WTC11 (cell line): ENCODE measurements around the gene PLXNC1. TPM values are rescaled to one million over a fixed set of nuclear protein-coding genes. Genes with fewer than 3 reads are reported as not detected.
"Not testable (repeated sequence)": the region's sequence is repeated elsewhere in the genome, so short reads cannot be mapped to it uniquely, and the experiment has no call there.

Experiments
- ATAC-seq: fragments of 200-7000 bp; cut with Tn5 transposase; 2 replicates; pipeline ENCODE4 v1.10.0; 2021; ENCODE audit warnings: mild to moderate bottlenecking, moderate library complexity
- CTCF ChIA-PET: fragments of 300-600 bp; sonication (Branson Sonifier 250); formaldehyde crosslinking; loops from one replicate; lab custom pipeline; 2021; ENCODE audit warnings: antibody characterized with exemption; lab: Charles Lee
- POLR2A ChIA-PET: fragments of 350-600 bp; sonication (Branson Sonifier 250); formaldehyde crosslinking; loops from one replicate; lab custom pipeline; 2021; ENCODE audit warnings: antibody characterized with exemption; lab: Charles Lee
- DNase-seq: peaks from one replicate; pipeline ENCODE4 v3.0.0; 2021; ENCODE audit warnings: low spot score
- H3K27ac Mint-ChIP-seq: 2 replicates; pipeline ENCODE4 v1.8.0; 2021; ENCODE audit warnings: mixed read lengths
- H3K27me3 Mint-ChIP-seq: 2 replicates; pipeline ENCODE4 v1.8.0; 2021; ENCODE audit warnings: low read depth, mild to moderate bottlenecking, moderate library complexity, mixed read lengths
- H3K36me3 Mint-ChIP-seq: 2 replicates; pipeline ENCODE4 v1.8.0; 2021; ENCODE audit warnings: mixed read lengths
- H3K4me1 Mint-ChIP-seq: 2 replicates; pipeline ENCODE4 v1.8.0; 2022; ENCODE audit warnings: mixed read lengths
- H3K4me3 Mint-ChIP-seq: 2 replicates; pipeline ENCODE4 v1.8.0; 2021; ENCODE audit warnings: mild to moderate bottlenecking, moderate library complexity, mixed read lengths
- H3K9me3 Mint-ChIP-seq: 2 replicates; pipeline ENCODE4 v1.8.0; 2021; ENCODE audit warnings: mixed read lengths
- ATF1 ChIP-seq: sonication (generic); formaldehyde crosslinking; IDR thresholded peaks from 2 replicates; pipeline ENCODE4 v1.8.1; 2023; ENCODE audit warnings: mild to moderate bottlenecking, moderate library complexity, missing genetic modification reagents
- ELF4 ChIP-seq: sonication (generic); formaldehyde crosslinking; IDR thresholded peaks from 2 replicates; pipeline ENCODE4 v1.8.1; 2022; ENCODE audit warnings: low read depth, mild to moderate bottlenecking, moderate library complexity, missing genetic modification reagents
- PRDM15 ChIP-seq: sonication (generic); formaldehyde crosslinking; IDR thresholded peaks from 2 replicates; pipeline ENCODE4 v1.8.0; 2022; ENCODE audit warnings: missing genetic modification reagents
- PREB ChIP-seq: sonication (generic); formaldehyde crosslinking; IDR thresholded peaks from 2 replicates; pipeline ENCODE4 v1.8.1; 2022; ENCODE audit warnings: mild to moderate bottlenecking, missing genetic modification reagents, moderate library complexity, borderline replicate concordance
- SOX15 ChIP-seq: fragments of 250-450 bp; sonication (Bioruptor Pico); IDR thresholded peaks from 2 replicates; pipeline ENCODE4 v1.9.0; 2021; ENCODE audit warnings: mild to moderate bottlenecking
- ZBTB21 ChIP-seq: sonication (generic); formaldehyde crosslinking; IDR thresholded peaks from 2 replicates; pipeline ENCODE4 v1.8.1; 2023; ENCODE audit warnings: mild to moderate bottlenecking, missing genetic modification reagents, borderline replicate concordance
- ZNF219 ChIP-seq: sonication (generic); formaldehyde crosslinking; IDR thresholded peaks from 2 replicates; pipeline ENCODE4 v1.8.0; 2023; ENCODE audit warnings: missing genetic modification reagents, mild to moderate bottlenecking, borderline replicate concordance
- ZNF423 ChIP-seq: fragments of 250-450 bp; sonication (Bioruptor Pico); IDR thresholded peaks from 2 replicates; pipeline ENCODE4 v2.1.2; 2022; ENCODE audit warnings: mild to moderate bottlenecking, moderate library complexity
- total RNA-seq: library from RNA; stranded (reverse); gene quantifications from 3 replicates; pipeline ENCODE4 v1.2.3, GENCODE V29; 2021
- TF ChIP-seq, protein P1 (sequence below): sonication (generic); formaldehyde crosslinking; IDR thresholded peaks from 2 replicates; pipeline ENCODE4 v1.8.0; 2022; ENCODE audit warnings: mild to moderate bottlenecking, missing genetic modification reagents
- TF ChIP-seq, protein P2 (sequence below): fragments of 200-600 bp; IDR thresholded peaks from 2 replicates; pipeline ENCODE4 v1.8.0; 2022; ENCODE audit warnings: antibody characterized with exemption
- TF ChIP-seq, protein P3 (sequence below): sonication (generic); formaldehyde crosslinking; IDR thresholded peaks from 2 replicates; pipeline ENCODE4 v1.8.1; 2022; ENCODE audit warnings: low read depth, mild to moderate bottlenecking, moderate library complexity, missing genetic modification reagents, borderline replicate concordance

PLXNC1 gene
- total RNA-seq, 1 experiment from 2014 or later, result 3.1 TPM

DNA sequence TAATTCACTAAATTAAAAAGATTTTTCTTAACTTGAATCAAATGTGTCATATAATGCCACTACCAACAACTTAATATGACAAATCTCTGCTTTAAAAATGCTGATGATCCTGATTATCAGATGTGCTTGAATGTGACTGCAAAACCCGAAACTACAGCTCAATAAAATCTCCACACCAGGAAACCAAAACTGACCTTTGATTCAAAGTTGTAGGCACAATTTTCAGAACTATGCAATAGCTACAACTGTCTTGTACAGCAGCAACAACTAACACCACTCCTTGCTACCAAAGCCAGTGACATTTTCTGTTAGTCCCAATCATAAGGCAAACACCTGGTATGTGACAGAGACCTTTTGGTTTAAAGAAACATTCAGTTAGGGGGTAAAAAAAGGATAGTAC is 164.0 kb downstream of the PLXNC1 start (continued):
- no peak for TF ChIP-seq PRDM15
- TF ChIP-seq, protein P1, sequence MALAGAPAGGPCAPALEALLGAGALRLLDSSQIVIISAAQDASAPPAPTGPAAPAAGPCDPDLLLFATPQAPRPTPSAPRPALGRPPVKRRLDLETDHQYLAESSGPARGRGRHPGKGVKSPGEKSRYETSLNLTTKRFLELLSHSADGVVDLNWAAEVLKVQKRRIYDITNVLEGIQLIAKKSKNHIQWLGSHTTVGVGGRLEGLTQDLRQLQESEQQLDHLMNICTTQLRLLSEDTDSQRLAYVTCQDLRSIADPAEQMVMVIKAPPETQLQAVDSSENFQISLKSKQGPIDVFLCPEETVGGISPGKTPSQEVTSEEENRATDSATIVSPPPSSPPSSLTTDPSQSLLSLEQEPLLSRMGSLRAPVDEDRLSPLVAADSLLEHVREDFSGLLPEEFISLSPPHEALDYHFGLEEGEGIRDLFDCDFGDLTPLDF (CRISPR knock-in tag), result no peak
- TF ChIP-seq PREB (CRISPR knock-in tag), result no peak
- TF ChIP-seq ZNF423 (CRISPR knock-in tag), result no peak
- no peak for TF ChIP-seq ELF4 (CRISPR knock-in tag)
- no peak for TF ChIP-seq ATF1
- TF ChIP-seq ZBTB21, result no peak
- no peak for TF ChIP-seq SOX15 (CRISPR knock-in tag)
- TF ChIP-seq, protein P2, sequence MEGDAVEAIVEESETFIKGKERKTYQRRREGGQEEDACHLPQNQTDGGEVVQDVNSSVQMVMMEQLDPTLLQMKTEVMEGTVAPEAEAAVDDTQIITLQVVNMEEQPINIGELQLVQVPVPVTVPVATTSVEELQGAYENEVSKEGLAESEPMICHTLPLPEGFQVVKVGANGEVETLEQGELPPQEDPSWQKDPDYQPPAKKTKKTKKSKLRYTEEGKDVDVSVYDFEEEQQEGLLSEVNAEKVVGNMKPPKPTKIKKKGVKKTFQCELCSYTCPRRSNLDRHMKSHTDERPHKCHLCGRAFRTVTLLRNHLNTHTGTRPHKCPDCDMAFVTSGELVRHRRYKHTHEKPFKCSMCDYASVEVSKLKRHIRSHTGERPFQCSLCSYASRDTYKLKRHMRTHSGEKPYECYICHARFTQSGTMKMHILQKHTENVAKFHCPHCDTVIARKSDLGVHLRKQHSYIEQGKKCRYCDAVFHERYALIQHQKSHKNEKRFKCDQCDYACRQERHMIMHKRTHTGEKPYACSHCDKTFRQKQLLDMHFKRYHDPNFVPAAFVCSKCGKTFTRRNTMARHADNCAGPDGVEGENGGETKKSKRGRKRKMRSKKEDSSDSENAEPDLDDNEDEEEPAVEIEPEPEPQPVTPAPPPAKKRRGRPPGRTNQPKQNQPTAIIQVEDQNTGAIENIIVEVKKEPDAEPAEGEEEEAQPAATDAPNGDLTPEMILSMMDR, result no peak

GRCh38 chr12:94316600-94316999 is 168.2 kb downstream of the PLXNC1 start:
- DNase-seq, H3K27me3 Mint-ChIP-seq, CTCF ChIA-PET, H3K27ac Mint-ChIP-seq, H3K4me1 Mint-ChIP-seq, H3K4me3 Mint-ChIP-seq, POLR2A ChIA-PET, ATAC-seq: not testable (repeated sequence)
- Mint-ChIP-seq H3K9me3 (peaks cover 54% of the 10 kb centered on the region), H3K36me3 (peaks cover 58% of the 10 kb centered on the region)

- no peak overlapping the region for H3K27ac Mint-ChIP-seq
- CTCF ChIA-PET, result no interaction called here
- TF ChIP-seq, protein P3, sequence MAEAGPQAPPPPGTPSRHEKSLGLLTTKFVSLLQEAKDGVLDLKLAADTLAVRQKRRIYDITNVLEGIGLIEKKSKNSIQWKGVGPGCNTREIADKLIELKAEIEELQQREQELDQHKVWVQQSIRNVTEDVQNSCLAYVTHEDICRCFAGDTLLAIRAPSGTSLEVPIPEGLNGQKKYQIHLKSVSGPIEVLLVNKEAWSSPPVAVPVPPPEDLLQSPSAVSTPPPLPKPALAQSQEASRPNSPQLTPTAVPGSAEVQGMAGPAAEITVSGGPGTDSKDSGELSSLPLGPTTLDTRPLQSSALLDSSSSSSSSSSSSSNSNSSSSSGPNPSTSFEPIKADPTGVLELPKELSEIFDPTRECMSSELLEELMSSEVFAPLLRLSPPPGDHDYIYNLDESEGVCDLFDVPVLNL (CRISPR knock-in tag), result no peak
- TF ChIP-seq ZNF219 (CRISPR knock-in tag), result no peak
- TF ChIP-seq, protein P2, result no peak
- TF ChIP-seq, all 79 proteins: peak for 0
- Mint-ChIP-seq H3K36me3 (peaks cover 66% of the 10 kb centered on the region), H3K9me3 (peaks cover 56% of the 10 kb centered on the region), H3K4me3 (no peak overlapping the region), H3K4me1 (no peaks in the 10 kb centered on the region), H3K27me3 (no peaks in the 10 kb centered on the region; the same call in none of the 2 replicates)
- DNase-seq (no peak), ATAC-seq (no peak)
- POLR2A ChIA-PET, result no interaction called here
These were observed 169.8 kb downstream of the PLXNC1 start for GRCh38 chr12:94318181-94318580.
